Urinary bladder (tissue), 4 donors: Measurements from ENCODE around the gene SELENOP. TPM values are rescaled to one million over a fixed set of nuclear protein-coding genes. Genes with fewer than 3 reads are reported as not detected.
A peak's percentile ranks its signal among the peaks of the same experiment; 100 is the strongest.

Experiments used
- DNase-seq: peaks from one replicate; pipeline ENCODE4 v3.0.0-alpha.2; 2015; ENCODE audit errors: extremely low spot score
- H3K27ac ChIP-seq: one replicate; pipeline ENCODE4 v1.5.1; 2013; ENCODE audit warnings: low read depth, mild to moderate bottlenecking, moderate library complexity
- H3K36me3 ChIP-seq: one replicate; pipeline ENCODE4 v1.6.1; 2013; ENCODE audit warnings: mild to moderate bottlenecking, moderate library complexity; ENCODE audit not compliant: insufficient read depth
- H3K4me1 ChIP-seq: one replicate; pipeline ENCODE4 v1.6.1; 2013; ENCODE audit warnings: mild to moderate bottlenecking, moderate library complexity; ENCODE audit not compliant: insufficient read depth
- H3K4me3 ChIP-seq: one replicate; pipeline ENCODE4 v1.5.1; 2013; ENCODE audit warnings: low read depth, low read length
- WGBS: extraction: QIAGEN DNeasy Blood & Tissue Kit; methylation state at CpG from one replicate; pipeline ENCODE4 v1.1.7; 2013; 5-methylcytosine and 5-hydroxymethylcytosine counted together
- polyA plus RNA-seq: library from polyadenylated mRNA; stranded (reverse); fragments of 200-250 nt; gene quantifications from one replicate; pipeline ENCODE4 v1.2.3, GENCODE V29; 2013
- total RNA-seq: library from RNA; depleted of rRNA; stranded (reverse); fragments of >200 nt; gene quantifications from one replicate; pipeline ENCODE4 v1.2.3, GENCODE V29; 2014
- donor health status: healthy with polysubstance abuse.
- donor health status: healthy.

The SELENOP gene
- total and polyA plus RNA-seq, 2 donors = 283 to 433 TPM

GRCh38 chr5:42813533-42813932 is 1.8 kb upstream of the SELENOP start:
- no peak overlapping the region for H3K4me3 ChIP-seq
- no peak overlapping the region for H3K27ac ChIP-seq
- H3K36me3 ChIP-seq = no peaks in the 10 kb centered on the region
- WGBS = 79% methylated on average over 19 of the region's 19 CpGs
- DNase-seq = no peak
- no peaks in the 10 kb centered on the region for H3K4me1 ChIP-seq

GRCh38 chr5:42812620-42813019 is 928 bp upstream of the SELENOP start:
- DNase-seq = no peak
- 80% methylated on average over 2 of the region's 2 CpGs for WGBS
- H3K4me3 ChIP-seq = no peak overlapping the region
- H3K36me3 ChIP-seq = peaks cover 3% of the 10 kb centered on the region
- no peak overlapping the region for H3K27ac ChIP-seq
- H3K4me1 ChIP-seq = no peaks in the 10 kb centered on the region

GRCh38 chr5:42810834-42811590 is 680 bp downstream of the SELENOP start:
- DNase-seq = no peak
- peaks cover 3% of the 10 kb centered on the region for H3K36me3 ChIP-seq
- H3K4me1 ChIP-seq = no peaks in the 10 kb centered on the region
- WGBS = 67% methylated on average over 3 of the region's 3 CpGs
- peak overlapping the region; percentile 63 for H3K4me3 ChIP-seq
- peak overlapping the region; percentile 60 for H3K27ac ChIP-seq

GRCh38 chr5:42808888-42809611 is 2.6 kb downstream of the SELENOP start:
- H3K36me3 ChIP-seq = peaks cover 3% of the 10 kb centered on the region
- no peak overlapping the region for H3K27ac ChIP-seq
- 83% methylated on average over 4 of the region's 4 CpGs for WGBS
- peak overlapping the region; percentile 22 for H3K4me3 ChIP-seq
- H3K4me1 ChIP-seq = no peaks in the 10 kb centered on the region
- no peak for DNase-seq

GRCh38 chr5:42807722-42808447 is 3.8 kb downstream of the SELENOP start:
- WGBS = 58% methylated on average over 2 of the region's 2 CpGs
- H3K4me3 ChIP-seq = peak overlapping the region; percentile 16
- peaks cover 3% of the 10 kb centered on the region for H3K36me3 ChIP-seq
- DNase-seq = no peak
- no peak overlapping the region for H3K27ac ChIP-seq
- H3K4me1 ChIP-seq = no peaks in the 10 kb centered on the region

- H3K27ac ChIP-seq = no peak overlapping the region
- H3K4me1 ChIP-seq = no peaks in the 10 kb centered on the region
- WGBS = 94% methylated on average over 3 of the region's 3 CpGs
Measured at GRCh38 chr5:42806701-42807262, 4.9 kb downstream of the SELENOP start.

GRCh38 chr5:42806004-42806700 is 5.5 kb downstream of the SELENOP start:
- no peak for DNase-seq
- Histone ChIP-seq H3K4me1 (no peaks in the 10 kb centered on the region), H3K27ac (no peak overlapping the region), H3K4me3 (no peak overlapping the region), H3K36me3 (peaks cover 3% of the 10 kb centered on the region)
- 72% methylated on average over 2 of the region's 2 CpGs for WGBS

More at GRCh38 chr5:42806701-42807262, 4.9 kb downstream of the SELENOP start:
- Histone ChIP-seq H3K36me3 (peaks cover 3% of the 10 kb centered on the region), H3K4me3 (no peak overlapping the region)
- DNase-seq = no peak

GRCh38 chr5:42804717-42805339 is 6.9 kb downstream of the SELENOP start:
- no peak for DNase-seq
- H3K4me3 ChIP-seq = no peak overlapping the region
- no peaks in the 10 kb centered on the region for H3K4me1 ChIP-seq
- H3K36me3 ChIP-seq = peaks cover 3% of the 10 kb centered on the region
- WGBS = 98% methylated on average over 4 of the region's 4 CpGs
- H3K27ac ChIP-seq = no peak overlapping the region

- 91% methylated on average over 6 of the region's 6 CpGs for WGBS
- Histone ChIP-seq H3K36me3 (no peaks in the 10 kb centered on the region), H3K27ac (no peak overlapping the region), H3K4me3 (no peak overlapping the region), H3K4me1 (no peaks in the 10 kb centered on the region)
- DNase-seq = no peak
Measured at GRCh38 chr5:42801516-42802166, 10.1 kb downstream of the SELENOP start.

- H3K36me3 ChIP-seq = no peaks in the 10 kb centered on the region
Measured at GRCh38 chr5:42800748-42801330, 10.9 kb downstream of the SELENOP start.

GRCh38 chr5:42799668-42800114 is 12.0 kb downstream of the SELENOP start:
- Histone ChIP-seq H3K27ac (no peak overlapping the region), H3K4me1 (no peaks in the 10 kb centered on the region), H3K4me3 (no peak overlapping the region), H3K36me3 (no peaks in the 10 kb centered on the region)
- no peak for DNase-seq
- 92% methylated on average over 9 of the region's 9 CpGs for WGBS

More at GRCh38 chr5:42800748-42801330, 10.9 kb downstream of the SELENOP start:
- Histone ChIP-seq H3K4me3 (no peak overlapping the region), H3K27ac (no peak overlapping the region), H3K4me1 (no peaks in the 10 kb centered on the region)
- no peak for DNase-seq
- WGBS = 78% methylated on average over 8 of the region's 8 CpGs

- H3K27ac ChIP-seq = no peak overlapping the region
- H3K36me3 ChIP-seq = no peaks in the 10 kb centered on the region
- DNase-seq = no peak
- H3K4me1 ChIP-seq = no peaks in the 10 kb centered on the region
- H3K4me3 ChIP-seq = no peak overlapping the region
Measured at GRCh38 chr5:42799241-42799608, 12.5 kb downstream of the SELENOP start.
